Transverse colon (tissue), 3 donors: ENCODE measurements around the gene RPIA.

Experiments
- CTCF ChIP-seq, 5 experiments: fragments of 200-600 bp in 3 of 5; fragments of 450-650 bp in 2 of 5; sonication (generic) in 3 of 5; IDR thresholded peaks; 1 replicate in 2 of 5; 2 replicates in 3 of 5; pipeline ENCODE4 v1.5.1; 2016 to 2017; ENCODE audit warnings: antibody characterized with exemption in 5 of 5, inconsistent platforms in 3 of 5, mild to moderate bottlenecking in 2 of 5, moderate library complexity in 1 of 5
- EP300 ChIP-seq: sonication (generic); formaldehyde crosslinking; IDR thresholded peaks from one replicate; pipeline ENCODE4 v1.6.1; 2017; ENCODE audit warnings: antibody characterized with exemption, low read depth

- TF ChIP-seq CTCF (IDR thresholded peaks at IDR 0.05) (no peak), EP300 (no peak)
These were observed 7.0 kb upstream of the RPIA start for GRCh38 chr2:88684519-88684918.
